ENCODE data around the gene UPP2. TPM values are rescaled to one million over a fixed set of nuclear protein-coding genes. Genes with fewer than 3 reads are reported as not detected.

UPP2 gene
- total RNA-seq, 1 donor from 2014 or later = not detected

- ATAC-seq (no peak), DNase-seq (no peak)
- intact Hi-C loops (cut with micrococcal nuclease) = no loop called here
Measured at GRCh38 chr2:158102446-158102845, 770 bp downstream of the UPP2 start.

- intact Hi-C loops (cut with micrococcal nuclease) = no loop called here
- ATAC-seq = no peak
- DNase-seq = no peak
Measured at GRCh38 chr2:158103411-158104012, 1.8 kb downstream of the UPP2 start.

GRCh38 chr2:158104903-158105302 is 3.2 kb downstream of the UPP2 start:
- no peak for DNase-seq
- no peak for ATAC-seq
- intact Hi-C loops (cut with micrococcal nuclease) = no loop called here

- DNase-seq (no peak), ATAC-seq (no peak)
- intact Hi-C loops (cut with micrococcal nuclease) = no loop called here
Measured at GRCh38 chr2:158112992-158113391, 11.3 kb downstream of the UPP2 start.

GRCh38 chr2:158113741-158114295 is 12.1 kb downstream of the UPP2 start:
- DNase-seq (no peak), ATAC-seq (no peak)

GRCh38 chr2:158114516-158114915 is 12.8 kb downstream of the UPP2 start:
- DNase-seq = no peak
- ATAC-seq = no peak
- intact Hi-C loops (cut with micrococcal nuclease) = no loop called here

More at GRCh38 chr2:158113741-158114295, 12.1 kb downstream of the UPP2 start:
- intact Hi-C loops (cut with micrococcal nuclease) = no loop called here

- DNase-seq (no peak), ATAC-seq (no peak)
- intact Hi-C loops (cut with micrococcal nuclease) = no loop called here
Measured at GRCh38 chr2:158115202-158115767, 13.6 kb downstream of the UPP2 start.

- no peak for DNase-seq
Measured at GRCh38 chr2:158116936-158117335, 15.3 kb downstream of the UPP2 start.

GRCh38 chr2:158120102-158120501 is 18.4 kb downstream of the UPP2 start:
- ATAC-seq = no peak
- intact Hi-C loops (cut with micrococcal nuclease) = no loop called here
- DNase-seq = no peak

More at GRCh38 chr2:158116936-158117335, 15.3 kb downstream of the UPP2 start:
- ATAC-seq = no peak
- intact Hi-C loops (cut with micrococcal nuclease) = no loop called here

GRCh38 chr2:158120664-158121641 is 19.3 kb downstream of the UPP2 start:
- intact Hi-C loops (cut with micrococcal nuclease) = no loop called here
- ATAC-seq = no peak
- DNase-seq = no peak

GRCh38 chr2:158124896-158125295 is 23.2 kb downstream of the UPP2 start:
- DNase-seq = no peak
- ATAC-seq = no peak
- intact Hi-C loops (cut with micrococcal nuclease) = no loop called here

- DNase-seq (no peak), ATAC-seq (no peak)
Measured at GRCh38 chr2:158125756-158126498, 24.3 kb downstream of the UPP2 start.

GRCh38 chr2:158127380-158127804 is 25.7 kb downstream of the UPP2 start:
- ATAC-seq (no peak), DNase-seq (no peak)
- intact Hi-C loops (cut with micrococcal nuclease) = no loop called here

More at GRCh38 chr2:158125756-158126498, 24.3 kb downstream of the UPP2 start:
- intact Hi-C loops (cut with micrococcal nuclease) = no loop called here

GRCh38 chr2:158128168-158128973 is 26.7 kb downstream of the UPP2 start:
- no peak for ATAC-seq
- intact Hi-C loops (cut with micrococcal nuclease) = no loop called here
- no peak for DNase-seq

GRCh38 chr2:158129037-158129436 is 27.4 kb downstream of the UPP2 start:
- ATAC-seq (no peak), DNase-seq (no peak)
- intact Hi-C loops (cut with micrococcal nuclease) = no loop called here

- intact Hi-C loops (cut with micrococcal nuclease) = no loop called here
- no peak for ATAC-seq
- DNase-seq = no peak
Measured at GRCh38 chr2:158130832-158131473, 29.3 kb downstream of the UPP2 start.

- ATAC-seq (no peak), DNase-seq (no peak)
- intact Hi-C loops (cut with micrococcal nuclease) = no loop called here
Measured at GRCh38 chr2:158131483-158131912, 29.8 kb downstream of the UPP2 start.
